HG02884 (cell line): ENCODE results near the gene TNFSF4.
"Not testable (repeated sequence)": the region's sequence is repeated elsewhere in the genome, so short reads cannot be mapped to it uniquely, and the experiment has no call there.

ENCODE experiments used
- ATAC-seq: cut with Tn5 transposase; IDR thresholded peaks from one replicate; pipeline ENCODE4 v1.9.1; 2021; ENCODE audit warnings: mild to moderate bottlenecking, moderate library complexity; ENCODE audit not compliant: unreplicated experiment

TNFSF4 gene

DNA sequence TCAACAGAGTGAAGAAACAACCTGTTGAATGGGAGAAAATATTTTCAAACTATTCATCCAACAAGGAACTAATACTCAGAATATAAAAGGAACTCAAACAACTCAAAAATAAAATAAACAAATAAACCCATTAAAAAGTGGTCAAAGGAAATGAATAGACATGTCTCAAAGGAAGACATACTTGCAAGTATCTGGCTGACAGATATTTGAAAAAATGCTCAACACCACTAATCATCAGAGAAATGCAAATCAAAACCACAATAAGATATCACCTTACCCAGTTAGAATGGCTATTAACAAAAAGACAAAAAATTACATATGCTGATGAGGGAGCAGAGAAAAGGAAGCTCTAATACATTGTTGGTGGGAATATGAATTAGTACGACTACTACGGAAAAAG, 38.2 kb downstream of the TNFSF4 start:
- no peak for ATAC-seq

DNA sequence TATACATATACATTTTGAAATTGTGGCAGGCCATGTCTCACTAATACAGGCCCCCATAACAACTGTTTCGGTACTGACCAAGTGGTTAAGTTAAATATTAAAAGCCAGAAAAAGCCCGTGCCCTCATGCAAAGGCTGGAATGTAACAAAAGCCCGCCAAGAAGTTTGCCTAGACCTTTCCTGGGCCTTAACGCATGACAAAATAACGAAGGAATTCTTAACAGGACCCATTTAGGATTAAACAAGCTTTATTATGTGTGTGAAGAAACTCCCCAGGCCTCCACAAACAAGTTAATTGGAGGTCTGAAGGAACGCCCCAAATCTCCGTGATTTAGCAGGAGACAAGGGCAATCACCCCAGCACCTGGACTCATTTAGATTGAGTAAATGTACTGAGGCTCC, 42.4 kb downstream of the TNFSF4 start:
- no peak for ATAC-seq

DNA sequence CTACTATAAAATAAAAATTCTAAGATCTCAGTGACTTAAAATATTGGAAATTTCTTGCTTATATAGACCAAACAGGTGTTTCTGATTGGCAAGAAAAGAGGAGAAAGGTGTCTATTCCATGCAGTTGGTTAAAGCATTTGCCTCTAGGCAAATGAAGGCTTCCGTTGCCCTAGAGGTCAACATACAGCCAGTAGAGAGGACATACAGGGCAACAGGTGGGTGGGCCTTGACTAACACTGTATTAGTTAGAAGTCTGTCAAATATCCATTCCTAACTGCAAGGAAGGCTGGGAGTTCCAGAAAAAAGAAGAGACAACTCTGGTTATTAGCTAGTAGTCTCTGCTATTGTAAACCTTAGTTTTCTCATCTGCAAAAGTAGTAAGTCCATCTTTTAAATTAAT, 43.0 kb downstream of the TNFSF4 start:
- no peak for ATAC-seq

DNA sequence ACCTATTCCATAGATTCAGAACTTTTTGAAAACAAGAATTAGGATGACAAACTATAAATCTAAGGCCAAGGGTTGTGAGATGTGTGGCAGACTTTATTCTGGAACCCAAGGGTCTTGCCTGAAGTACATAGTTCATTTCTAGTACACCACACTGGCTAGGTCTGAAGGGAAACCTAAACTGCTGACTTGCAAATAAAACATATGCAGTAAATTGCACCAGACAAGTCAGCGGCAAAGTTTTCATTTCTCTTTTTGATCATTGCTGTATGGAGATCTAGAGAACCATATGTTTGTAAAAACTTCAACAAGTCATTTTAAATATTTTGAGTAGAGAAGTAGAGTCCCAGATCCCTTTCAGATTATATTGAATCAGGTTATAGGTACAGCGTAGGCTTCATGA, 43.9 kb downstream of the TNFSF4 start:
- ATAC-seq: no peak

DNA sequence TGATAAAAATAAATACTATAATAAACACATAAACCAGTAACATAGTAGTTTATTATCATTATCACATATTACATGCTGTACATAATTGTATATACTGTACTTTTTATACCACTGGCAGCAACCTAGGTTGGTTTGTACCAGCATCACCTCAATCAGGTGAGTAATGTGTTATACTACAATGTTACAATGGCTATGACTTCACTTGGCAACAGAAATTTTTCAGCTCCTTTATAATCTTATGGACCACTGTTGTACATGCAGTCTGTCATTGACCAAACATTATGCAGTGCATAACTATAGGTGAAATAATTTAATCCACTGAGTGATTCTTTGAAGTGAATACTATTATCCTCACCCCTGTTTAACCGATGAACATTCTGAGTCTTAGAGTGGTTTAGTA, 44.5 kb downstream of the TNFSF4 start:
- no peak for ATAC-seq

DNA sequence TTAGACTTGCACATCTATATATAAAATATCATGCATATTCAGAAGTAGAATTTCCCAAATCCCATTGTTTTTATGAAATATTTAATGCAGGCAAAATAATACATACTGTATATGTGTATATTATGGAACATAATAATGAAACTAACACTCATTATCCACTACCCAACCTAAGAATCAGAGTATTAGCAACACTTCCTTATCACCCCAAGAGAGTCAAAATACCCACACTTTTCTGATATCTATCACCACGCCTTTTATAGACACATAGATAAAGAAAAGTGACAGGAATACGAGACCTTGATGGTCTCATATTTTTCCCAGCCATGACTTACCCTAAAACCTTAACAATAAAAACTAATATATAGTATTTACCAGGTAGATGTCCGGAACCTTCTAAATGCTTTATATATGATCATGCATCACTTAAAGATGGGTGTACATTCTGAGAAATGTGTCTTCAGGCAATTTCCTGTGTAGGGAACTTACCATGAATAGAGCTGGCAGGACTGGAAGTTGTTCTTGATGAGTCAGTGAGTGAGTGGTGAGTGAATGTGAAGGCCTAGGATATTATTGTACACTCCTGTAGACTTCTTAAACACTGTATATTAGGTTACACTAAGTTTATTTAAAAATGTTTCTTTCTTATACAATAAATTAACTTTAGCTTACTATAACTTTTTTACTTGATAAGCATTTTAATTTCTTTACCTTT, 45.5 kb downstream of the TNFSF4 start:
- ATAC-seq: no peak

DNA sequence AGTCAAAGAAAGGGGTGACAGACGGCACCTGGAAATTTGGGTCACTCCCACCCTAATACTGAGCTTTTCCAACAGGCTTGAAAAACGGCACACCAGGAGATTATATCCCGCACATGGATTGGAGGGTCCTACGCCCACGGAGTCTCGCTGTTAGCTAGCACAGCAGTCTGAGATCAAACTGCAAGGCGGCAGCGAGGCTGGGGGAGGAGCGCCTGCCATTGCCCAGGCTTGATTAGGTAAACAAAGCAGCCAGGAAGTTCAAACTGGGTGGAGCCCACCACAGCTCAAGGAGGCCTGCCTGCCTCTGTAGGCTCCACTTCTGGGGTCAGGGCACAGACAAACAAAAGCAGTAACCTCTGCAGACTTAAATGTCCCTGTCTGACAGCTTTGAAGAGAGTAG, 53.2 kb downstream of the TNFSF4 start:
- ATAC-seq: not testable (repeated sequence)

DNA sequence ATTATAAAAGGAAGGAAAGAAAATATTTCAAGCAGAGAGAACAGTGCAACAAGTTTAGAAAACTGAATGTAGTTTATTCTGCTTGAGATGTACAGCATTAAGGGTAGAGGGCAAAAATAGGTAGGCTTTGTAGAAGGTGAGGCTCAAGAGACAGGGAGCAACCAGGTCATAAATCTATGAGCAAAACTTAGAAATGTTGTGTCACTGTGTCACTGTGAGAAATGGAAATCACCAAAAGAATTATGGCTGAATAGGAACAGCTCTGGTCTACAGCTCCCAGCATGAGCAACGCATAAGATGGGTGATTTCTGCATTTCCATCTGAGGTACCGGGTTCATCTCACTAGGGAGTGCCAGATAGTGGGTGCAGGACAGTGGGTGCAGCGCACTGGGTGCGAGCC, 53.6 kb downstream of the TNFSF4 start:
- no peak for ATAC-seq

DNA sequence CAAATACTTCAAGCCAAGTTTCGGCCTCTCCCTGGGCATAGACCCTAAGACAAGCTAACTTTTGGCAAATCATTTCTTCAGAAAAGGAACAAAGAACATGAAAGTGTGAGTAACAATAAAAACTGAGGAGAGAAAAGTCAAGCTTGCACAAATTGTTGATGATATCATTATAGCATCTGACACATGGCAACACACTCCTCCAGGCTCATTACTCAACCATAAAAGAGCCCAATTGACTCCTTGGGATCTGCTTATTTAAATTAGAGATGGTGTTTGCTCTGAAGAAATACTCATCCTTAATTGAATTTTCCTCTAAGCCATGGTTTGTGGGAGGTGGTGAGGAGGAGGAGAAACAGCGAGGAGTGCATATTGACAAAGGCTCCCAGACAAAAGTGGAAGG, 54.5 kb downstream of the TNFSF4 start:
- ATAC-seq: no peak

DNA sequence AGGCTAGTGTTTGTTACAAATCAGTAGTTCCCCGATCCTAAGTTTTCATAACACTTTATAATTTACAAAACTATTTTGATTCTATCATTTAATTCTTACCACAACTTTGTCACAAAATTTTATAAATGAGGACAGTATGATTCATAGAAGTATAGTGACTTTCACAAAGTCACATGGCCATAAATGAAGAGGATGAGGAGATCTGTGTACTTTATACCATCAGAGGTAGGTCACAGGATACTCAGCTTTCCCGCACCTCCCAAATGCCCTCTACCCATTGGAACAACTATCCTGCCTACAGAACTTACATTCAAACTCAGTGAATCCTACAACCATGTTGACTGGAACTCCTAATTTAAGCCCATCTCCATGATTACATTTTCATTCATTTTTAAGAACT, 56.3 kb downstream of the TNFSF4 start:
- ATAC-seq: no peak

DNA sequence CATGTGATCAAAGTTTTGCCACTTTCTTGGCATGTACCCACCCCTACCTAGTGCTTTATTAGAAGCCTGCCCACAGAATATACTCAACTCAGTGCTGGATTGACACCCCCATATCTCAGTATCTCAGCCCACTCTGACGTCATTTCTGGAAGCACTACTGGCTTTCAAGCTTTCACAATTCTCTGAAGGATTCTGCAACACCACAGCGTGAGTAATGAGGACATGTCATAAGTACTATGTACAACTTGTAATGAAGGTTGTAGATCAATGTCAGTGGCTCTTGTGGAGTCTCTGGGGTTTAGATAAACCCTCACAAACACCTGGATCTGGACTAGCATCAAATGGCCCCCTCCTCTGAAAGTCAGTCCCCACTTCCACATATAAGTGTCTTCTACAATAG, 57.2 kb downstream of the TNFSF4 start:
- no peak for ATAC-seq

DNA sequence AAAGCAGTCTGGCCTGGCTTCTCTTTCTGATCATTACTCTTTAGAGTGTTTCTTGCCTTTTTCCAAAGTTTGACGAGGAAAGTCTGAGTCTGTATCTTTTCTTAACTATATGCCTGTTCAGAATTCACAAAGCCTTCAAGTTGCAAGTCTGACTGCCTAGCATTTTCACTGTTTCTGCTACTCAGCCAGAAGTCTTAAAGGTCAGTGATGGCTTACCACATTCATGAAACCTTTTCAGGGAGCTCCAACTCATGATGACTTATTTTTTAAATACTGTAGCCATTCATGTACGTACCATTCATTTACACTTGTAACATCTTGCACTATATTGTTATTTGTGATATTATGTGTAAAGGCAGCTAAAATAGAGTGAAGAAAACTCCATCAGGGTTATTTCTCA, 58.2 kb downstream of the TNFSF4 start:
- no peak for ATAC-seq

DNA sequence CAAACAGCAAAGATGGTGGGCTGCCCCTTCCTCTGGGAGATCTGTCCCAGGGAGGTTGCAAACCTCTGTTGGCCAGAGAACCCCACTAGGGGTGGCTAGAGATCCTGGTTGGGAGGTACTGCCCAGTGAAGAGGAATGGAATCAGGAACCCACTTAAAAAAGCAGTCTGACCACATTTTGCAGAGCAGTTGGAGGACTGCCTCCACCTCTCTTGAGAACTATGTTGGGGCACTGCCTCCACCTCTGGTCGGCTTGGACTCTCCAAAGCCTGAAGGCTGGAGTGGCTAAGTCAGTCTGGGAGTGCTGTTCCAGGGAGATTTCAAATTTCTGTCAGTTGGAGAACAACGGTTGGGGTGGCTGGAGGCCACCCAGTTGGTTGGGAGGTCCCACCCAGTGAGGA, 58.6 kb downstream of the TNFSF4 start:
- no peak for ATAC-seq

DNA sequence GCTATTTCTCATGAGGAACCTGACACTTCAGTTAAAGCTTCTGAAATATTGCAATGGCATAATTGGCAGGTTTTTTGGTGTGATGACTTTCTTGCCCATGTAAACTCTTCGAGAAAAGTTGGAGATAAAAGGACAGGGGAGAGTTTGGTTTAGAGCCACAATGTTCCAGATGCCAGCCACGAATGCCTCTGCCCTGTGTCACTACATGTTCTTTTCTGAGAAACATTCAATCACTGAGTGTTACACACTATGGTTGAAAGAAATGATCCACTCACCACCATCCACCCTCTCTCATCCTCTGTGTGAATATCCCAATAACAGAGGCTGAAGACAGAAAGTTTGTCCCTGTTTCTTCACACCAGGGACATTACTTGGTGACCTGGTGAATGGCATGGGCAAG, 66.4 kb downstream of the TNFSF4 start:
- no peak for ATAC-seq

DNA sequence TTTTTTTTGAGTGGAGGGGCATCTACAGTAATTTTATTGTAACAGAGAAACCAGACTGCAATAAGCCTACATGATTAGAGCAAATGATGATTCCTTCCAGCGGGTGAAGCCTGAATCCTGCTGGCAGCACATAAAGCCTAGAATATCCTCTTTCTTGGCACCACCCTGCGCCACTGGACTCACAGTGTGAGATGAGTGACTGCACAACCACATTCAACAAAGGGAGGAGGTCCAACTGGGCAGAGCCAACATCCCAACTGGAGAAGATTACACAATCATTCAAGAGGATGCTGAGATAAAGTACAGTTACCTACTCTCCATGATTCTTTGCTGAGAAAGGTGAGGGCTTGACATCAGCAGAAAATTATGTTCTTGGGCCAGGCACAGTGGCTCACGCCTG, 67.4 kb downstream of the TNFSF4 start:
- ATAC-seq: no peak

DNA sequence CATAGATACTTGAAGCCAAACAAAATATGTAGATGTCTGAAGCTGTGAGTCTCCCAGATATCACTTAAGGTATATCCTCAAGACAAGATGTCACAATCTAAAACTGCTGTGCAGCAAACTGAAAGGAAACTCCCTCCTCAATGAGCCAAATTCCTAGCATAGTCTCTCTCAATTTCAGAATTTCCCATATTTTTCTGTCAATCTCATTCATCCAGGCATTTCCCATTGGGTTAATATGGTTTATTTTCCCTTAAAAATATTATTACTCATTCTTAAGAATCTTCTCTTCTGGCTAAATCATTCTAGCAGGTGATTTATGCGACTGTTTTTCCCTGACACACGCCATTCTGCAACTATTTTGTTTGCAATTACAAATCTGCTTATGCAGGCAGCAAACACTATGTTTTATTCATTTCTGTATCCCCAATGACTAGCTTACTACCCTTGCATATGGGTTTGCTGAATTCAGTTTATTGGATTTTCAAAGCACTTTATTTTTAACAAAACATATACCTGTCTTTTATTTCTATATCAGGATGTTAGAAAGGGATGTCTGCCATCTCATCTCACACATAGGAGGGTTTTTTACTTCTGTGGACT, 69.9 kb downstream of the TNFSF4 start:
- ATAC-seq: no peak

DNA sequence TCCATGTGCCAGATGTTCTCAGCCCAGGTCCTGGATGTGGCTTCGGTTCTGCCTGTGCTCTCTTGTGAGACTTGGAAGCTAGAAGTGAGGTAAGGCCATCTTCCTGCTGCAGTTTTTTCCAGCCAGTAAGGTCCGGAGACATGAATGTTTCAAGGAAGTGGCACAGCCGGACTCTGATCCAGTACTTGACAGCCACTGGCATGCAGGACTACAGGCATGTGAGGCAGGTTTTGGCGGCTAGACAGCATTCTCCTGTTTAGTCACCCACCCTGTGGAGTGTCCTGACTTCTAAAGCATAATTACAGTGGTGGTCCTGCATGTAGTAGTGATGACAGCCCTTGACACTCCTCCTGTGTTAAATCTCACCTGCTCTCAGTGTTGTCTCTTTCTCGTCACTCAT, 72.3 kb downstream of the TNFSF4 start:
- no peak for ATAC-seq

DNA sequence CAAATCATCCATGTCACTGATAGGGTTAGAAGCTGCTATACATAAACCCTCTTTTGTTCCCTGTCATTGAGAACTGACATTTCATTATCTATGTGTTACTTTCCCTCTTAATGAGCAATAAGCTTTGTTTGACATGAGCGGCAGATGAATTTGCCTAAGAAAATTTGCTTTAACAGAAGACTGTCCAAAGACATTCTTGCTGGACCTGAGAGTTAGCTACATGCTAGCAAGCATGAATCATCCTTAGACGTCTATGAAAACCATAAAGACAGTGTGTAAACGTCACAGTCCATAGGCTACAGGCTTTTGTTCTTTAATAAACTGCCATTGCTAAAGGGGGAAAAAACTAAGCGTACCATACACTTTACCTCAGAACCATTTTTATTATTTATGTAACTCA, 73.1 kb downstream of the TNFSF4 start:
- no peak for ATAC-seq
